ENCODE results near the gene HMGB2. TPM values are rescaled to one million over a fixed set of nuclear protein-coding genes. Genes with fewer than 3 reads are reported as not detected.

HMGB2 gene
- total RNA-seq, 1 experiment from 2014 or later, result 278 TPM

DNA sequence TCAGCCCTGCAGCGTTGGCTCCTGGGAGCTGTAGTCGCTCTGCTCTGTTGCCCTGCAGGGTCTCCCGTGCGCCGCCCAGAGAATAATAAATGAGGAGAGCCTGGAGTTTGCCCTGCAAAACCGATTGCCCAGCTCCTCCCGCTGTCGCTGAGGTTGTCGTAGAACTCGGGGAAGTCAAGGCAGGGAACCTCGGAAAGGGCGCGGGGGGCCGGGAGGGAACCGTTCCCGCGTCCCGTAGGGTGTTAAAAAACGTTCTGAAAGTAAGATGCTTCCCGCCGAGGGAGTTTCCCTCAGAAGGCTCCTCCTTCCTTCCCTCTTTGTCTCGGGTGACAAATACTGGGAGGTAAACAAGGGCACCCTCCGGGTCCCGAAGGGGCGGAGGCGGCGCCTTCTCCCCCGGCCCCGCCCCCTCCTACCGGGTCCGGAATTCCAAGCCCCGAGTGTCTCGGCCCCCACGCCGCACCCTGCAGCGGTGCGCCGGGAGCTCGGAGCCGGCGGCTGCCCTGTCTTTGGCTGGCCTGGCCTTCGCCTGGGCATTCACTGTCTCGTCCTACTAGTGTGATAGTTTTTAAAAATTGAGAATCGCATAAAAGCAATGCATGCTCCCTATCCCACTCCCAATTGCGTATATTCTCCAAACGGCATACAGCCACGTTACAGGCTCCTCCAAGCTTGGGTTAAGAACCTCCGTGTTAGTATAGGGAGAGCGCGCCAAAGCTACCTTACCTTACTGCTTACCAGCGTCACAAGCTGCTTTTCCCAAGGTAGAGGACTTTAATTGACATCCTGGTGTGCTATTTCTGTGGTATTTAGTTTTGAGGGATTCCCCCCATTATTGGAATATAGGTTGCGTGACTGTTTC lies 964 bp upstream of the HMGB2 start:
- Histone ChIP-seq H3K79me1 (ENCODE audit: insufficient read depth, low read depth, low read length, poor library complexity, severe bottlenecking) (no peaks in the 10 kb centered on the region), H3K14ac (ENCODE audit: insufficient read depth, low read length) (peak overlapping the region; percentile 94), H3K4ac (ENCODE audit: low read depth, low read length) (no peak overlapping the region; the same call in 1 of the 2 replicates), H3K27ac (ENCODE audit: insufficient read length, low read depth, low read length) (peak overlapping the region; percentile 77), H3K4me2 (ENCODE audit: insufficient read depth, insufficient read length, low read length) (peak overlapping the region; percentile 90), H4K91ac (ENCODE audit: insufficient read length, low read depth, low read length) (no peak overlapping the region), H3K23me2 (ENCODE audit: insufficient read length, low read depth, low read length, poor library complexity, severe bottlenecking) (peaks cover 8% of the 10 kb centered on the region), H3K56ac (ENCODE audit: insufficient read length, low read depth, low read length) (no peak overlapping the region), H2AK5ac (ENCODE audit: insufficient read length, low read length) (no peak overlapping the region), H3K18ac (ENCODE audit: insufficient read length, low read depth, low read length) (peak overlapping the region; percentile 65), H2BK20ac (ENCODE audit: low read depth, low read length, poor library complexity, severe bottlenecking) (no peak overlapping the region), H3K4me1 (ENCODE audit: insufficient read depth, low read length) (no peaks in the 10 kb centered on the region), H2BK5ac (ENCODE audit: insufficient read length, low read length) (peak overlapping the region; percentile 79), H3K23ac (ENCODE audit: insufficient read length, low read depth, low read length) (no peak overlapping the region), H4K20me1 (ENCODE audit: control insufficient read depth, insufficient read depth, insufficient read length) (no peaks in the 10 kb centered on the region), H3K9me3 (ENCODE audit: control insufficient read depth, low read depth, low read length) (no peaks in the 10 kb centered on the region), H2BK120ac (ENCODE audit: low read depth, low read length, poor library complexity, severe bottlenecking) (no peak overlapping the region), H2BK15ac (ENCODE audit: low read depth, low read length) (no peak overlapping the region), H4K8ac (replicated peaks; ENCODE audit: insufficient read length, low read depth, low read length) (no peak overlapping the region), H3K79me2 (ENCODE audit: insufficient read depth, low read length) (peaks cover 6% of the 10 kb centered on the region; the same call in 1 of the 2 replicates), H2AFZ (ENCODE audit: low read length) (peak overlapping the region; percentile 74), H2BK12ac (ENCODE audit: insufficient read length, low read depth, low read length) (peak overlapping the region; percentile 11), H3K9ac (ENCODE audit: extremely low read depth, insufficient read length, low read length) (peak overlapping the region; percentile 90), H3K27me3 (ENCODE audit: insufficient read depth, low read length) (no peaks in the 10 kb centered on the region), H3T11ph (ENCODE audit: low read length) (no peak overlapping the region), H4K5ac (ENCODE audit: insufficient read length, low read depth, low read length) (peak overlapping the region; percentile 72)
- TF ChIP-seq, protein P1, sequence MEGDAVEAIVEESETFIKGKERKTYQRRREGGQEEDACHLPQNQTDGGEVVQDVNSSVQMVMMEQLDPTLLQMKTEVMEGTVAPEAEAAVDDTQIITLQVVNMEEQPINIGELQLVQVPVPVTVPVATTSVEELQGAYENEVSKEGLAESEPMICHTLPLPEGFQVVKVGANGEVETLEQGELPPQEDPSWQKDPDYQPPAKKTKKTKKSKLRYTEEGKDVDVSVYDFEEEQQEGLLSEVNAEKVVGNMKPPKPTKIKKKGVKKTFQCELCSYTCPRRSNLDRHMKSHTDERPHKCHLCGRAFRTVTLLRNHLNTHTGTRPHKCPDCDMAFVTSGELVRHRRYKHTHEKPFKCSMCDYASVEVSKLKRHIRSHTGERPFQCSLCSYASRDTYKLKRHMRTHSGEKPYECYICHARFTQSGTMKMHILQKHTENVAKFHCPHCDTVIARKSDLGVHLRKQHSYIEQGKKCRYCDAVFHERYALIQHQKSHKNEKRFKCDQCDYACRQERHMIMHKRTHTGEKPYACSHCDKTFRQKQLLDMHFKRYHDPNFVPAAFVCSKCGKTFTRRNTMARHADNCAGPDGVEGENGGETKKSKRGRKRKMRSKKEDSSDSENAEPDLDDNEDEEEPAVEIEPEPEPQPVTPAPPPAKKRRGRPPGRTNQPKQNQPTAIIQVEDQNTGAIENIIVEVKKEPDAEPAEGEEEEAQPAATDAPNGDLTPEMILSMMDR (conservative IDR thresholded peaks at IDR 0.05), result no peak
- Mint-ChIP-seq H3K27ac (peak overlapping the region; percentile 99 to 100 (median 100)), H3K4me3 (peak overlapping the region; percentile 97 to 98), H3K9me3 (peaks cover 5 to 8% of the 10 kb centered on the region in 2 experiments; a peak in 3 of 5 replicates), H3K27me3 (ENCODE audit: low read depth) (peaks cover 2% of the 10 kb centered on the region; the same call in 1 of the 2 replicates), H3K36me3 (ENCODE audit: insufficient read depth in 1 of 3, low read depth in 3 of 3) (peaks cover 31 to 34% (median 33%) of the 10 kb centered on the region in 3 experiments), H3K4me1 (peaks cover 28 to 38% of the 10 kb centered on the region in 2 experiments)
- DNase-seq, result peak; percentile 89
- WGBS (ENCODE audit: extremely low coverage, insufficient read length, low lambda C conversion rate), result no CpG with 5 or more reads among the region's 52 CpGs

All from H9 (cell line).